Liver (tissue), 9 donors: ENCODE results near the gene CCR4. TPM values are rescaled to one million over a fixed set of nuclear protein-coding genes. Genes with fewer than 3 reads are reported as not detected.

Source experiments
- DNase-seq: peaks from one replicate; pipeline ENCODE4 v3.0.0-alpha.2; 2017; ENCODE audit warnings: low spot score
- H3K27ac ChIP-seq, 2 donors: one replicate each; pipeline ENCODE4 v1.7.0; 2013; ENCODE audit warnings: inconsistent platforms in 2 of 2, low read length in 2 of 2, control low read depth in 1 of 2, low read depth in 1 of 2, mild to moderate bottlenecking in 1 of 2
- H3K27me3 ChIP-seq, 4 donors: one replicate each; pipeline versions ENCODE4 v1.6.1 to v1.7.0; 2013; ENCODE audit warnings: low read length in 3 of 4, inconsistent platforms in 1 of 4, mild to moderate bottlenecking in 1 of 4, moderate library complexity in 1 of 4; ENCODE audit not compliant: control insufficient read depth in 4 of 4, insufficient read depth in 4 of 4
- H3K36me3 ChIP-seq, 4 donors: one replicate each; pipeline versions ENCODE4 v1.6.1 to v1.7.0; 2013; ENCODE audit warnings: low read length in 3 of 4, mild to moderate bottlenecking in 3 of 4, low read depth in 1 of 4, moderate library complexity in 1 of 4; ENCODE audit not compliant: control insufficient read depth in 4 of 4, insufficient read depth in 3 of 4
- H3K4me1 ChIP-seq, 4 donors: one replicate each; pipeline versions ENCODE4 v1.6.1 to v1.7.0; 2013; ENCODE audit warnings: low read length in 3 of 4, mild to moderate bottlenecking in 3 of 4, moderate library complexity in 1 of 4; ENCODE audit not compliant: control insufficient read depth in 4 of 4, insufficient read depth in 4 of 4
- H3K4me3 ChIP-seq, 3 donors: one replicate each; pipeline versions ENCODE4 v1.6.1 to v1.7.0; 2013; ENCODE audit warnings: low read length in 3 of 3, control low read depth in 1 of 3, low read depth in 1 of 3, mild to moderate bottlenecking in 1 of 3
- H3K9ac ChIP-seq, 2 donors: one replicate each; pipeline ENCODE4 v1.7.0; 2013; ENCODE audit warnings: low read length in 2 of 2, mild to moderate bottlenecking in 2 of 2, moderate library complexity in 2 of 2, control low read depth in 1 of 2, low read depth in 1 of 2
- H3K9me3 ChIP-seq, 4 donors: one replicate each; pipeline versions ENCODE4 v1.6.1 to v1.7.0; 2013; ENCODE audit warnings: low read length in 3 of 4; ENCODE audit not compliant: control insufficient read depth in 4 of 4
- ATF3 ChIP-seq: IDR thresholded peaks from 2 replicates; pipeline ENCODE4 v1.6.1; 2016; ENCODE audit warnings: antibody characterized with exemption
- CTCF ChIP-seq: fragments of 150-350 bp; IDR thresholded peaks from 2 replicates; pipeline ENCODE4 v1.5.1; 2017; ENCODE audit warnings: improper control_type of control experiment, low read depth, low read length; ENCODE audit not compliant: missing input control
- EGR1 ChIP-seq, 2 donors: IDR thresholded peaks; 2 replicates each; pipeline ENCODE4 v1.6.1; 2016 to 2018; ENCODE audit warnings: antibody characterized with exemption in 2 of 2, low read depth in 2 of 2
- FOXA1 ChIP-seq: IDR thresholded peaks from 2 replicates; pipeline ENCODE4 v1.6.1; 2016; ENCODE audit warnings: antibody characterized with exemption
- FOXA2 ChIP-seq: IDR thresholded peaks from 2 replicates; pipeline ENCODE4 v1.6.1; 2016; ENCODE audit warnings: antibody characterized with exemption
- GABPA ChIP-seq, 2 donors: IDR thresholded peaks in 1 of 2; conservative IDR thresholded peaks in 1 of 2; 2 replicates each; pipeline ENCODE4 v1.6.1; 2016; ENCODE audit warnings: antibody characterized with exemption in 2 of 2, mild to moderate bottlenecking in 1 of 2, moderate library complexity in 1 of 2
- HNF4A ChIP-seq, 2 donors: conservative IDR thresholded peaks; 2 replicates each; pipeline ENCODE4 v1.6.1; 2016; ENCODE audit warnings: antibody characterized with exemption in 2 of 2, mild to moderate bottlenecking in 2 of 2
- HNF4G ChIP-seq: IDR thresholded peaks from 2 replicates; pipeline ENCODE4 v1.6.1; 2016; ENCODE audit warnings: antibody characterized with exemption
- JUND ChIP-seq, 2 donors: IDR thresholded peaks; 2 replicates each; pipeline ENCODE4 v1.6.1; 2016; ENCODE audit warnings: antibody characterized with exemption in 2 of 2
- MAX ChIP-seq: IDR thresholded peaks from 2 replicates; pipeline ENCODE4 v1.6.1; 2016; ENCODE audit warnings: antibody characterized with exemption
- RAD21 ChIP-seq, 2 donors: IDR thresholded peaks; 2 replicates each; pipeline ENCODE4 v1.6.1; 2016; ENCODE audit warnings: antibody characterized with exemption in 2 of 2, mild to moderate bottlenecking in 2 of 2
- REST ChIP-seq: IDR thresholded peaks from 2 replicates; pipeline ENCODE4 v1.6.1; 2016; ENCODE audit warnings: antibody characterized with exemption, mild to moderate bottlenecking
- RXRA ChIP-seq, 2 donors: IDR thresholded peaks; 2 replicates each; pipeline ENCODE4 v1.6.1; 2017 to 2018; ENCODE audit warnings: antibody characterized with exemption in 2 of 2, mild to moderate bottlenecking in 1 of 2
- SP1 ChIP-seq: IDR thresholded peaks from 2 replicates; pipeline ENCODE4 v1.6.1; 2018; ENCODE audit warnings: antibody characterized with exemption, mild to moderate bottlenecking
- TAF1 ChIP-seq: conservative IDR thresholded peaks from 2 replicates; pipeline ENCODE4 v1.6.1; 2016; ENCODE audit warnings: antibody characterized with exemption, mild to moderate bottlenecking
- YY1 ChIP-seq: IDR thresholded peaks from 2 replicates; pipeline ENCODE4 v1.6.1; 2016; ENCODE audit warnings: antibody characterized with exemption, mild to moderate bottlenecking
- WGBS: extraction: QIAGEN DNeasy Blood & Tissue Kit; methylation state at CpG from one replicate; pipeline ENCODE4 v1.1.7; 2013; 5-methylcytosine and 5-hydroxymethylcytosine counted together
- polyA plus RNA-seq, 2 donors: library from polyadenylated mRNA; stranded (reverse) in 1 of 2; unstranded in 1 of 2; fragments of 200-250 nt in 1 of 2; fragments of >200 nt in 1 of 2; fragmentation: Nextera tagmentation in 1 of 2; extraction: Ambion mirVana in 1 of 2; gene quantifications; one replicate each; pipeline versions ENCODE4 v1.2.1 to v1.2.3, GENCODE V29; 2013 to 2015
- total RNA-seq, 2 donors: library from RNA; depleted of rRNA; stranded (reverse); fragments of >200 nt; gene quantifications; one replicate each; pipeline ENCODE4 v1.2.3, GENCODE V29; 2014
- donor health status: healthy.
- donor health status: healthy.
- donor health status: healthy.
- donor health status: healthy.
- donor health status: healthy.

The CCR4 gene
- total and polyA plus RNA-seq, 4 donors, result 0.07 to 1.0 (median 0.17) TPM

- TF ChIP-seq CTCF (no peak), EGR1 (IDR thresholded peaks at IDR 0.05; ENCODE audit: low read depth in 2 of 2) (no peak), ATF3 (no peak), HNF4A (conservative IDR thresholded peaks at IDR 0.05) (no peak), GABPA (IDR thresholded peaks at IDR 0.05 in 1 of 2, conservative IDR thresholded peaks at IDR 0.05 in 1 of 2) (no peak), YY1 (no peak), REST (no peak), FOXA1 (no peak), MAX (no peak), SP1 (no peak), RAD21 (IDR thresholded peaks at IDR 0.05) (no peak), JUND (IDR thresholded peaks at IDR 0.05) (no peak), RXRA (IDR thresholded peaks at IDR 0.05) (no peak), TAF1 (no peak), FOXA2 (no peak)
- Histone ChIP-seq H3K9ac (no peak overlapping the region), H3K27me3 (no peaks in the 10 kb centered on the region), H3K9me3 (no peaks in the 10 kb centered on the region), H3K36me3 (peaks cover 0 to 6% (median 1%) of the 10 kb centered on the region in 4 donors), H3K4me3 (no peak overlapping the region), H3K27ac (no peak overlapping the region), H3K4me1 (no peaks in the 10 kb centered on the region)
- 94% methylated on average over 7 of the region's 7 CpGs for WGBS
- no peak for DNase-seq
These were observed 40.3 kb downstream of the CCR4 start for GRCh38 chr3:32991781-32992180.

GRCh38 chr3:32992310-32992686, 40.9 kb downstream of the CCR4 start:
- H3K4me1 ChIP-seq, result no peaks in the 10 kb centered on the region
- H3K9me3 ChIP-seq, result no peaks in the 10 kb centered on the region
- H3K9ac ChIP-seq, result no peak overlapping the region
- TF ChIP-seq EGR1 (IDR thresholded peaks at IDR 0.05; ENCODE audit: low read depth in 2 of 2) (no peak), CTCF (no peak), HNF4G (no peak)
- H3K27ac ChIP-seq, result no peak overlapping the region
- H3K36me3 ChIP-seq, result peaks cover 0 to 9% (median 1%) of the 10 kb centered on the region in 4 donors
- H3K4me3 ChIP-seq, result no peak overlapping the region
- DNase-seq, result no peak
- 95% methylated on average over 3 of the region's 3 CpGs for WGBS
- H3K27me3 ChIP-seq, result no peaks in the 10 kb centered on the region
